HG03558 (cell line): Measurements from ENCODE around the gene MKNK2.

Experiments used
- ATAC-seq: cut with Tn5 transposase; IDR thresholded peaks from one replicate; pipeline ENCODE4 v1.9.1; 2021; ENCODE audit warnings: moderate number of reproducible peaks; ENCODE audit not compliant: unreplicated experiment; ENCODE audit errors: extremely low read depth

MKNK2 gene

GRCh38 chr19:2081873-2082810, 31.1 kb upstream of the MKNK2 start:
- ATAC-seq: no peak

GRCh38 chr19:2080336-2080988, 29.4 kb upstream of the MKNK2 start:
- no peak for ATAC-seq

GRCh38 chr19:2079865-2080301, 28.8 kb upstream of the MKNK2 start:
- no peak for ATAC-seq

GRCh38 chr19:2079076-2079864, 28.2 kb upstream of the MKNK2 start:
- no peak for ATAC-seq

- no peak for ATAC-seq
Measured at GRCh38 chr19:2077833-2078619, 27.0 kb upstream of the MKNK2 start.

- ATAC-seq: no peak
Measured at GRCh38 chr19:2077398-2077797, 26.4 kb upstream of the MKNK2 start.

- ATAC-seq: no peak
Measured at GRCh38 chr19:2076526-2076944, 25.5 kb upstream of the MKNK2 start.

DNA sequence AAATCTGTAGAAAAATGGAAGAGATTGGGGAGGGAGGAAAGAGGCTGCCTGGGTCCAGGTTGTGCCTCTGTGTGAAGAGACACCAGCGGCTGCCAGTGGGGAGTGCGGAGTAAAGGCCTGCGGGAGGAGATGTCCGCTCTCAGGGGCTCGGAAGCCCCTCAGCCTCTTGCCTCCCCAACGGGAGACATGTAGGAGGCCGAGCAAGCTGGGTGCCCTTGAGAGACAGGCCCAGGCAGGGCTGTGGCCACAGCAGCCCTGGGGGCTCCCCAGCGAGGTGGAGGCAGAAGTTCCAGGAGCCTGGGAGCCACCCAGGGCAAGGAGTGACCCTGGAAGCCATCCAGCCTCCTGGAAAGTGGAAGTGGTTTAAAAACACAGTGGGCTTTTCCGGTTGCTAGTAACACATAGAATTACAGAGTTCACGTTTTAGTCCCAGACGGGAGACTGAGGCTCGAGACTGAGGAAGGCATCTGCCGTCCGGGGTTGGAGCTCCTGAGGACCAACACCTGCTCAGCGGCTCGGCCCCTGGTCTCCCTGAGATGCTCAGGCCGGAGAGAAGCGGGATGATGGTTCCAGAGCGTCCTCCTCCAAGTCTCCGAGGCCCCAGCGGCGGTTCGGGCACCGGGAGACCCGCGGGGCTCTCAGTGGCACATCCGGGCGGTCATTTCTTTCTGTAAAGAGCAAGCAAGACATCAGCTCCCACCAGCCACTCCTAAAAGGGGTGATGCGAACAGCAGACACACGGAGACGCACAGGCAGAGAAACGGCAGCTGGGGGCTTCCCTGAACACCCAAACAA, 21.9 kb upstream of the MKNK2 start:
- ATAC-seq: no peak

- ATAC-seq: no peak
Measured at GRCh38 chr19:2070986-2071673, 20.1 kb upstream of the MKNK2 start.

- no peak for ATAC-seq
Measured at GRCh38 chr19:2070436-2070827, 19.4 kb upstream of the MKNK2 start.

DNA sequence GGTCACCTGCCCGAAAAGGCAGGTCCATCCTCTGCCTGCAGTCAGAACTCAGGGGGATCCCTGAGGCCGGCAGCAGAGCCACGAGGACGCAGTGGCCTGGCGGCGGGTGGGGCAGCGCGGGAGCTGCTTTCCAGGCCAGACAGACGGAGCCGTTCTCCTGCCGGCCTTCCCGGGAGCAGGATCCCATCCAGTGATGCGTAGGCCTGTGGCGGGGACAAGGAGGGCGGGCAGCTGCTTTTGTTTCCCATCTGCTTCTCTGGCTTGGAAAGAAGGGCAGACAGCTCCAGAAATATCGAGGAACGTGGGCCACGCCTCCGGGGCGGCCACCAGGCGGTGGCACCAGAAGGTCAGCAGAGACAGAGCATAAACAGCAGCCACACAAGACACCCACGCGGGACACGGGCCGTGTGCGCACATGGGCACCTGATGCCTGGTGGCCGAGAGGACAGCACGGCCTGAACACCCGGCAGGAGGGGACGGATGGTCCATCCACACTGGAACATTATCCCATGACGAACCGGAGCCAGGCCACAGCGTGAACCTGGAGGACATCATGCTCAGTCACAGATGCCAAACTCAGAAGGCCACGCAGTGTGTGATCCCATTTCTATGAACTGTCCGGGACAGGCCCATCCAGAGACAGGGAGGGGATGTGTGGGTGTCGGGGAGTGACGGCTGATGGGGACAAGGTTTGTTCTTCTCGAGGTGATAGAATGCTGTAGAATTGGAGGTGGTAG, 13.9 kb upstream of the MKNK2 start:
- ATAC-seq: no peak

DNA sequence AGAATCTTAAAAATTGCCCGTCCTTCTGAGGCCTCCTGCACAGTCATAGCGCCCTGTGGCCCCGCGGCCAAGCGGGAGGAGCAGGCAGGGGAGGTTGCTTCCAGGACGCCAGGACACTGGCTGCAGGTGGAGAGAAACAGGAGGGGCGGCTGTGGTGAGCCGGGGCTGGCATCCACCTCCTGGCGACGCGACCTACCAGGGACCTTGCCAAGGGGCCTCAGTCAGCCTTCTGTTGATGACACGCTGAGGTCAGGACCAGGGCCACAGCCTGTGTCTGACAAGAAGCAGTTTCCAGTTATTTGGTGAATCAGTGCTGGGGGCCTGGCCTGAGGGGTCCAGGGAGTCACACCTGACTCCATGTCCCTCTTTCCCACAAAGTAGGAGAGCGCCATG, 13.3 kb upstream of the MKNK2 start:
- no peak for ATAC-seq

DNA sequence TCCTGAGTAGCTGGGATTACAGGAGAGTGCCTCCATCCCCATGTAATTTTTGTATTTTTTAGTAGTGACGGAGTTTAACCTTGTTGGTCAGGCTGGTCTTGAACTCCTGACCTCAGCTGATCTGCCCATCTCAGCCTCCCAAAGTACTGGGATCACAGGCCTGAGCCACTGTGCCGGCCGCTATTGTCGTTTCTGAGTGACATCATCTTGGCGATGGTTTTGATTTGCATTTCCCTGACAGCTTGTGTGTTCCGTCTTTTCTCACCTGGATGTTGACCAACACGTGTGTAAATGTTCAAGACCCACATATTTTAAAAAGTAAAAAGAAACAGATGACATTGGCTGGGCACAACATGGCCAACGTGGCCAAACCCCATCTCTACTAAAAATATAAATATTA, 12.8 kb upstream of the MKNK2 start:
- ATAC-seq: no peak

DNA sequence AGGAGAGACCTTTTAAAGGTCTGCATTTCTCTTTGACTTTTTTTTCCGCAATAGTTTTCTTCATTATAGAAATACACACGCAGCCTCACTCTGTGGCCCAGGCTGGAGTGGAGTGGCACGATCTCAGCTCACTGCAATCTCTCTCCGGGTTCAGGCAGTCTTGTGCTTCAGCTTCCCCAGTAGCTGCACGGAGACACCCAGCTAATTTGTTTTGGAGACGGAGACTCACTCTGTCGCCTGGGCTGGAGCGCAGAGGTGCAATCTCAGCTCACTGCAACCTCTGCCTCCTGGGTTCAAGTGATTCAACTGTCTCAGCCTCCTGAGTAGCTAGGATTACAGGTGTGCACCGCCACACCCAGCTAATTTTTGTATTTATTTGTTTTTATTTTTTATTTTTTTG, 11.7 kb upstream of the MKNK2 start:
- no peak for ATAC-seq

GRCh38 chr19:2062389-2062729, 11.3 kb upstream of the MKNK2 start:
- ATAC-seq: no peak

GRCh38 chr19:2061495-2062388, 10.7 kb upstream of the MKNK2 start:
- ATAC-seq: peak; percentile 57

- ATAC-seq: peak; percentile 8
Measured at GRCh38 chr19:2060884-2061494, 9.9 kb upstream of the MKNK2 start.
